Heart right ventricle (tissue), 16 donors: ENCODE results near the gene MAP4K4. TPM values are rescaled to one million over a fixed set of nuclear protein-coding genes. Genes with fewer than 3 reads are reported as not detected.
"Not testable (repeated sequence)": the region's sequence is repeated elsewhere in the genome, so short reads cannot be mapped to it uniquely, and the experiment has no call there.

ENCODE experiments used
- ATAC-seq, 8 donors: fragments of 200-7000 bp; cut with Tn5 transposase; one replicate each; pipeline ENCODE4 v1.9.1; 2020; ENCODE audit warnings: mild to moderate bottlenecking in 8 of 8, moderate library complexity in 8 of 8, moderate number of reproducible peaks in 1 of 8
- DNase-seq, 2 donors: peaks; one replicate each; pipeline ENCODE4 v3.0.0-alpha.2; 2020
- H3K27ac ChIP-seq, 10 donors: fragments of 200-600 bp; sonication (generic) in 2 of 10; one replicate each; pipeline versions ENCODE4 v1.5.0 to v1.8.0; 2020 to 2022; ENCODE audit warnings: mild to moderate bottlenecking in 3 of 10
- H3K27me3 ChIP-seq, 7 donors: fragments of 200-600 bp; one replicate each; pipeline ENCODE4 v1.8.0; 2021 to 2022; ENCODE audit warnings: mild to moderate bottlenecking in 2 of 7
- H3K36me3 ChIP-seq, 9 donors: fragments of 200-600 bp; sonication (generic) in 1 of 9; one replicate each; pipeline versions ENCODE4 v1.5.0 to v1.8.0; 2020 to 2022; ENCODE audit warnings: mild to moderate bottlenecking in 2 of 9
- H3K4me1 ChIP-seq, 9 donors: fragments of 200-600 bp; sonication (generic) in 1 of 9; one replicate each; pipeline versions ENCODE4 v1.5.0 to v1.8.0; 2020 to 2022; ENCODE audit warnings: mild to moderate bottlenecking in 4 of 9
- H3K4me3 ChIP-seq, 10 donors: fragments of 200-600 bp; sonication (generic) in 2 of 10; one replicate each; pipeline versions ENCODE4 v1.5.0 to v1.8.0; 2020 to 2022; ENCODE audit warnings: mild to moderate bottlenecking in 7 of 10, moderate library complexity in 2 of 10
- H3K9me3 ChIP-seq, 11 donors: fragments of 200-600 bp in 10 of 11; sonication (generic) in 2 of 11; one replicate each; pipeline versions ENCODE4 v1.5.0 to v1.8.0; 2013 to 2022; ENCODE audit warnings: mild to moderate bottlenecking in 2 of 11, control low read depth in 1 of 11, moderate library complexity in 1 of 11
- CTCF ChIP-seq, 9 donors: fragments of 200-600 bp; sonication (generic) in 2 of 9; IDR thresholded peaks; one replicate each; pipeline versions ENCODE4 v1.5.0 to v1.8.0; 2021 to 2022; ENCODE audit warnings: antibody characterized with exemption in 9 of 9, mild to moderate bottlenecking in 5 of 9, moderate library complexity in 1 of 9
- WGBS, 2 donors: extraction: QIAGEN DNeasy Blood & Tissue Kit; methylation state at CpG; one replicate each; pipeline ENCODE4 v1.1.7; 2013; ENCODE audit warnings: inconsistent platforms in 1 of 2; 5-methylcytosine and 5-hydroxymethylcytosine counted together
- intact Hi-C, 10 donors: fragments of 100-400 bp; cut with DNase I; formaldehyde crosslinking; loops; one replicate each; pipeline versions ENCODE4 v1.11.1 to v1.14.2; 2022
- polyA plus RNA-seq, 2 donors: library from polyadenylated mRNA; stranded (reverse); fragments of 200-250 nt; gene quantifications; one replicate each; pipeline ENCODE4 v1.2.3, GENCODE V29; 2013
- total RNA-seq, 10 donors: library from RNA; stranded (reverse); fragmentation: NEBNext Ultra II Directional in 3 of 10; extraction: Animal tissue kit (Norgen Biotek cat#: 25700) in 3 of 10; gene quantifications; one replicate each; pipeline versions ENCODE4 v1.2.1 to v1.2.4, GENCODE V29; 2021 to 2023
- donor health status: Arrhythmogenic right ventricular cardiomyopathy.
- donor health status: ischemic (EF 13 %, LVEDD 7.1; RV severe dilation, severe dysfunction).
- donor health status: healthy with polysubstance abuse.
- donor health status: DM: no; HTN: yes; CAD: no.
- donor health status: DM: no; HTN: no; CAD: no.
- donor health status: ischemic (EF 25% LVEDD 6.9; RV normal size, moderate dysfunction).
- donor health status: ischemic (EF 25% LVEDD 5.7; RV mildly dilated, moderate dysfunction).
- donor health status: healthy.
- donor health status: DM: yes; HTN: yes; CAD: no.
- donor health status: Ischemic cardiomyopathy.
- donor health status: ischemic (EF 35%, LVEDD 5.7; RV mildly dilated, moderate dysfunction).
- donor health status: nonischemic (EF 11% LVEDD 7.7; RV severe dilation, severe dysfunction).
- donor health status: DM: yes; HTN: yes; CAD: no.
- donor health status: PGD.
- donor health status: ischemic (EF 29% LVEDD 5.4; RV normal size, mild dysfunction).
- donor health status: nonischemic (EF 23%, LVEDD 6.1; RV moderate dilation, normal function).

Gene MAP4K4
- total and polyA plus RNA-seq, 12 donors, result 44.3 to 116 (median 86.1) TPM

- no peak for DNase-seq
- Histone ChIP-seq H3K9me3 (peaks cover 0 to 45% (median 10%) of the 10 kb centered on the region in 11 donors), H3K4me1 (peaks cover 0 to 8% (median 0%) of the 10 kb centered on the region in 9 donors), H3K27me3 (no peaks in the 10 kb centered on the region), H3K27ac (peak overlapping the region in 1 of 10 donors; percentile 86), H3K36me3 (no peaks in the 10 kb centered on the region), H3K4me3 (no peak overlapping the region)
- ATAC-seq, result no peak
- intact Hi-C loops, result no loop called here
- TF ChIP-seq CTCF (IDR thresholded peaks at IDR 0.05), result no peak
- 92 to 93% methylated on average over 2 of the region's 2 CpGs for WGBS, 2 donors
Observed at GRCh38 chr2:101921953-101922325, 224.4 kb downstream of the MAP4K4 start.

GRCh38 chr2:101924311-101924710 lies 226.8 kb downstream of the MAP4K4 start:
- intact Hi-C loops, H3K36me3 ChIP-seq, H3K27ac ChIP-seq, H3K4me3 ChIP-seq, H3K4me1 ChIP-seq, DNase-seq, H3K27me3 ChIP-seq, ATAC-seq: not testable (repeated sequence)
- H3K9me3 ChIP-seq, result peaks cover 0 to 52% (median 13%) of the 10 kb centered on the region in 11 donors

GRCh38 chr2:101930019-101930418 lies 232.5 kb downstream of the MAP4K4 start:
- no peak for ATAC-seq
- intact Hi-C loops, result no loop called here

GRCh38 chr2:101930847-101931246 lies 233.3 kb downstream of the MAP4K4 start:
- Histone ChIP-seq H3K4me3 (no peak overlapping the region), H3K9me3 (peaks cover 0 to 22% (median 3%) of the 10 kb centered on the region in 11 donors), H3K36me3 (no peaks in the 10 kb centered on the region), H3K4me1 (peaks cover 0 to 3% (median 0%) of the 10 kb centered on the region in 9 donors), H3K27me3 (peaks cover 0 to 5% (median 0%) of the 10 kb centered on the region in 7 donors), H3K27ac (no peak overlapping the region)
- ATAC-seq (no peak), DNase-seq (no peak)
- WGBS, 2 donors, result 85 to 93% methylated on average over 4 of the region's 4 CpGs
- intact Hi-C loops, result no loop called here
- TF ChIP-seq CTCF (IDR thresholded peaks at IDR 0.05), result no peak

More at GRCh38 chr2:101930019-101930418, 232.5 kb downstream of the MAP4K4 start:
- 79 to 82% methylated on average over 3 of the region's 3 CpGs for WGBS, 2 donors
- Histone ChIP-seq H3K4me1 (no peaks in the 10 kb centered on the region), H3K36me3 (no peaks in the 10 kb centered on the region), H3K4me3 (no peak overlapping the region), H3K27me3 (peaks cover 0 to 5% (median 0%) of the 10 kb centered on the region in 7 donors), H3K27ac (no peak overlapping the region), H3K9me3 (peaks cover 0 to 25% (median 4%) of the 10 kb centered on the region in 11 donors)
- DNase-seq, result no peak
- TF ChIP-seq CTCF (IDR thresholded peaks at IDR 0.05), result no peak

- ATAC-seq, result no peak
- no peak for TF ChIP-seq CTCF (IDR thresholded peaks at IDR 0.05)
- Histone ChIP-seq H3K4me1 (peaks cover 0 to 6% (median 0%) of the 10 kb centered on the region in 9 donors), H3K27ac (no peak overlapping the region), H3K4me3 (no peak overlapping the region), H3K36me3 (no peaks in the 10 kb centered on the region), H3K9me3 (peaks cover 0 to 19% (median 3%) of the 10 kb centered on the region in 11 donors), H3K27me3 (peaks cover 0 to 5% (median 0%) of the 10 kb centered on the region in 7 donors)
- intact Hi-C loops, result no loop called here
- no peak for DNase-seq
- WGBS, 2 donors, result 72 to 76% methylated on average over 3 of the region's 3 CpGs
Observed at GRCh38 chr2:101931402-101931801, 233.9 kb downstream of the MAP4K4 start.

GRCh38 chr2:101935764-101936163 lies 238.3 kb downstream of the MAP4K4 start:
- ATAC-seq, H3K4me3 ChIP-seq, DNase-seq, H3K36me3 ChIP-seq, H3K4me1 ChIP-seq, H3K27me3 ChIP-seq, intact Hi-C loops, H3K27ac ChIP-seq: not testable (repeated sequence)
- peaks cover 0 to 18% (median 6%) of the 10 kb centered on the region in 11 donors for H3K9me3 ChIP-seq
- 75 to 79% methylated on average over 4 of the region's 4 CpGs for WGBS, 2 donors
